NB4 (cell line): ENCODE results near the gene CMPK1.
"Not testable (repeated sequence)": the region's sequence is repeated elsewhere in the genome, so short reads cannot be mapped to it uniquely, and the experiment has no call there.

Experiments used
- DNase-seq: peaks from one replicate; pipeline ENCODE4 v3.0.0; 2010; ENCODE audit warnings: low read depth
- H3K4me3 ChIP-seq: one replicate; pipeline ENCODE4 v1.5.1; 2011; ENCODE audit warnings: mild to moderate bottlenecking, low read depth, low read length, moderate library complexity
- MYC ChIP-seq: IDR thresholded peaks from 2 replicates; pipeline ENCODE4 v1.6.1; 2011; ENCODE audit warnings: low read depth, low read length
- POLR2A ChIP-seq: IDR thresholded peaks from 2 replicates; pipeline ENCODE4 v1.6.1; 2011; ENCODE audit warnings: mild to moderate bottlenecking; ENCODE audit not compliant: insufficient read length; ENCODE audit errors: extremely low read depth
- TF ChIP-seq, protein P1 (sequence below): IDR thresholded peaks from 2 replicates; pipeline ENCODE4 v1.6.1; 2011; ENCODE audit warnings: low read depth, low read length
- TF ChIP-seq, protein P2 (sequence below): IDR thresholded peaks from one replicate; pipeline ENCODE4 v1.5.1; 2012; ENCODE audit warnings: low read depth, low read length

Gene CMPK1

DNA sequence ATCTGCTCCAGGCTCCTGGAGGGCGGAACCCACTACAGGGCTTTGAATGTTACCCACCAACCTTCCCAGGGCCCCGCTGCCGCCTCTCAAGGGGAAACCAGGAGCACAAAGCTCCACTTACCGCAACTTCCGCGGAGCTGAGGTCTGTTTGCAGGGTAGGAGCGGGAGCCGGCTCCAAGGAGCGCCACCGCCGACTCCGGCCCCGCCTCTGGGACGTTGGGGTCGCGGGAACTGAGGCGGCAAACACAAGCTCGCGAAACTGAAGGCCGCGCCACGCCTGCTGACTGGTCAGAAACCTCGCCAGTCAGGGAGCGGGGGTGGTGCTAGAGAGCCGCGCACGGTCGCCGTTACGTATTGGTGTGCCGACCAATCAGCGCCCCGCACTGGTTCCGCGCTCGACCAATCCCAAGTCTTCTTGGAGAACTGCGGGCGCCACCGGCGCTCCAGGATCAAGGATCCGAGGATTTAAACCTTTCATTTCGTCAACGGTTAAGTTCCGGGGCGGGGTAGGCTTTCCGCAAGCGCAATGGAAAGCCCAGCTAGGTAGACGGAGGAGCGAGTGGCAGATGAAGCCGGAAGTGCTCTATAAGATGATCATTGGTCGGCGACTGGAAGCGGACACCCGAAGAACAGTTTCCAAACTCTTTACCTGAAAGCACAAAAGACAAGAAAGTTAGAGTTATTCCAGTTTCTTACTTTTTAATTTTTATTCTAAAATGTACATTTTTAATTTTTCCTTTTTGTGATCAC lies 19.5 kb upstream of the CMPK1 start, which contains the start of gene STIL:
Gene STIL (minus strand): TSS at position 233 of the 750 bp plus-strand sequence. CDS start 3,828 bp downstream, outside the sequence.
- peak within 1 kb of the TSS; percentile 100 for H3K4me3 ChIP-seq
- TF ChIP-seq MYC (peak; percentile 57), POLR2A (peak; percentile 45)
- TF ChIP-seq, protein P1, sequence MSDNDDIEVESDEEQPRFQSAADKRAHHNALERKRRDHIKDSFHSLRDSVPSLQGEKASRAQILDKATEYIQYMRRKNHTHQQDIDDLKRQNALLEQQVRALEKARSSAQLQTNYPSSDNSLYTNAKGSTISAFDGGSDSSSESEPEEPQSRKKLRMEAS: peak; percentile 66; the same call in 1 of the 2 replicates
- TF ChIP-seq, protein P2, sequence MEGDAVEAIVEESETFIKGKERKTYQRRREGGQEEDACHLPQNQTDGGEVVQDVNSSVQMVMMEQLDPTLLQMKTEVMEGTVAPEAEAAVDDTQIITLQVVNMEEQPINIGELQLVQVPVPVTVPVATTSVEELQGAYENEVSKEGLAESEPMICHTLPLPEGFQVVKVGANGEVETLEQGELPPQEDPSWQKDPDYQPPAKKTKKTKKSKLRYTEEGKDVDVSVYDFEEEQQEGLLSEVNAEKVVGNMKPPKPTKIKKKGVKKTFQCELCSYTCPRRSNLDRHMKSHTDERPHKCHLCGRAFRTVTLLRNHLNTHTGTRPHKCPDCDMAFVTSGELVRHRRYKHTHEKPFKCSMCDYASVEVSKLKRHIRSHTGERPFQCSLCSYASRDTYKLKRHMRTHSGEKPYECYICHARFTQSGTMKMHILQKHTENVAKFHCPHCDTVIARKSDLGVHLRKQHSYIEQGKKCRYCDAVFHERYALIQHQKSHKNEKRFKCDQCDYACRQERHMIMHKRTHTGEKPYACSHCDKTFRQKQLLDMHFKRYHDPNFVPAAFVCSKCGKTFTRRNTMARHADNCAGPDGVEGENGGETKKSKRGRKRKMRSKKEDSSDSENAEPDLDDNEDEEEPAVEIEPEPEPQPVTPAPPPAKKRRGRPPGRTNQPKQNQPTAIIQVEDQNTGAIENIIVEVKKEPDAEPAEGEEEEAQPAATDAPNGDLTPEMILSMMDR: no peak
- DNase-seq: peak; percentile 100

DNA sequence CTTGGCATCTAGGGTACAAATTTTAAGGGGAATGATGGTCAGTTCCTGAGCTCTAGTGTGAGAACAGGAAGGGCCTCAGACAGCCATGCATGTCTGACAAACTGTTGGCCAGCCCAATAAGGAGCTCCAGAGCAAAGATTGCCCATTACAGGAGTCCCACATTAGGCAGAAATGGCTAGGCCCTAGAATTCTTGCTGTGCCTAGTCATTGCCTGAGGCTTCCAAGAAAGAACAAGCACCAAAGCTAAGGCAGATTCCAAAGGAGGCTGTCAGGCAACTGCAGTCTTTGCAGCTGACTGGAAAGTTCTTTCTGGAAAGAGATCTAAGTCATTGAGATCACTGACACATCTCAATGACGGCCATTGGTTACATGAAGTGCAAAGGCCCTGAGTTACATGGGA lies 15.7 kb upstream of the CMPK1 start:
- H3K4me3 ChIP-seq: no peak overlapping the region
- TF ChIP-seq, protein P2: no peak
- TF ChIP-seq, protein P1: no peak
- TF ChIP-seq MYC: no peak
- no peak for TF ChIP-seq POLR2A
- no peak for DNase-seq

DNA sequence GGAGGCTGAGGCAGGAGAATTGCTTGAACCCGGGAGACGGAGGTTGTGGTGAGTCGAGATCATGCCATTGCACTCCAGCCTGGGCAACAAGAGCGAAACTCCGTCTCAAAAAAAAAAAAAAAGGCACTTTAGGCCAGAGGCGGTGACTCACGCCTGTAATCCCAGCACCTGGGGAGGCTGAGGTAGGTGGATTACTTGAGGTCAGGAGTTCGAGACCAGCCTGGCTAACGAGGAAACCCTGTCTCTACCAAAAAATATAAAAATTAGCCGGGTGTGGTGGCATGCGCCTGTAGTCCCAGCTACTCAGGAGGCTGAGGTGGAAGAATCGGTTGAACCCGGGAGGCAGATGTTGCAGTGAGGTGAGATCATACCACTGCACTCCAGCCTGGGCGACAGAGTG lies 13.6 kb upstream of the CMPK1 start:
- not testable (repeated sequence) for H3K4me3 ChIP-seq, DNase-seq

DNA sequence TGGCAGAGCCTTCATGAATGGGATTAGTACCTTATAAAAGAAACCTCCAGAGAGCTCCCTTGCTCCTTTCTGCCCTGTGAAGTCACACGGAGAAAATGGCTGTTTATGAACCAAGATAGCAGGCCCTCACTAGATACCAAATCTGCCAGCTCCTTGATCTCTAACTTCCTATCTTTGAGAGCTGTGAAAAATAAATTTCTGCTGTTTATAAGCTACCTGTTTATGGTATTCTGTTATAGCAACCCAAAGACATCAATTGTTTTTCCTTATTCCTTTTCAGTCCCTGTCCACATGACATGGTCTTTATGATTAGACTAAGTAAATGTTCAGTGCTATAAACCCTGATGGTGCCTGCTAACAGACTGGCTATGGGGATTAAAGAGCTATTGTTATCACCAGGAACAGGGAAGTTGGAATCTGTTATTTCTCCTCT lies 10.0 kb upstream of the CMPK1 start:
- no peak for TF ChIP-seq POLR2A
- TF ChIP-seq, protein P1: no peak
- TF ChIP-seq, protein P2: no peak
- TF ChIP-seq MYC: no peak
- DNase-seq: no peak
- H3K4me3 ChIP-seq: no peak overlapping the region

DNA sequence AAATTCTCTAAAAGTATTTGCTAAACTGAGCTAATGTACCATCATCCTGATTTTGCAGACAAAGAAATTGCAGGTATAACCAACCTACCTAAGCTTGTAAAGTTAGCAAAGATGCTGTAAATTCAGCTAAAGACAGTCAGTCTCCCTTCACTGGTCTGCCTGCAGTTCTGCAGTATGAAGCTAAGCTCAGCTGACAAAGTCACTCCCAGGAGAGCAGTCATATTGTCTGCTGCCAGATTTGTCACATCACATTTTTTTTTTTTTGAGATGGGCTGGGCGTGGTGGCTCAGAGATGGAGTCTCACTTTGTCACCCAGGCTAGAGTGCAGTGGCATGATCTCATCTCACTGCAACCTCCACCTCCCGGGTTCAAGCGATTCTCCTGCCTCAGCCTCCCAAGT lies 8.9 kb upstream of the CMPK1 start:
- DNase-seq: no peak
- TF ChIP-seq POLR2A: no peak
- TF ChIP-seq, protein P1: no peak
- TF ChIP-seq MYC: no peak
- TF ChIP-seq, protein P2: no peak
- H3K4me3 ChIP-seq: no peak overlapping the region

DNA sequence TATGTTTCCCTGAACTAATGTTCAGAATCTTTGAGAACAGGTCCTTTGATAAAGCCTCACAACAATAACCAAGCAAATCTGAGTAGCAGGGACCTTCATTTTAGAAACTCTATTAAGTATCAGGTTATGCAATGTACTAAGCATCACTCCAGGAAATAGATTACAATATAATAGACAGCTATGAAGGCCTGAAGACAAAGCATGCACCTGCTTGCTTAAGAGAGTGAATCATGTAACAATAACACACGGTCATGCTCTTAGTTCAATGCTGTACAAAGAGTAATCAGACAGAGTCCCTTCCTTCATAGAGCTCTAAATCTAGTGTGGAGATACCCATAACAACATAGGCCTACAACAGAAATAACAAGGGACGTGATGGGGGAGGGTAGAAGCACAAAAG lies 8.1 kb upstream of the CMPK1 start:
- H3K4me3 ChIP-seq: no peak overlapping the region
- no peak for DNase-seq
- TF ChIP-seq POLR2A (no peak), MYC (peak; percentile 11; the same call in 1 of the 2 replicates)
- TF ChIP-seq, protein P1: peak; percentile 17; the same call in 1 of the 2 replicates
